Motor neuron (in vitro differentiated cells): ENCODE measurements around the gene TAPBP. TPM values are rescaled to one million over a fixed set of nuclear protein-coding genes. Genes with fewer than 3 reads are reported as not detected.

Experiments used
- ATAC-seq, 8 experiments: fragments of 200-7000 bp; cut with Tn5 transposase; replicated peaks in 6 of 8; 2 replicates each; pipeline ENCODE4 v1.8.0; 2021; ENCODE audit warnings: mild to moderate bottlenecking in 8 of 8, moderate library complexity in 8 of 8
- H3K27ac ChIP-seq, 2 donors: fragments of 250-450 bp; sonication (Bioruptor Pico); 2 replicates each; pipeline ENCODE4 v1.9.0; 2021; ENCODE audit warnings: antibody characterized with exemption in 2 of 2, mild to moderate bottlenecking in 2 of 2, moderate library complexity in 1 of 2
- H3K4me1 ChIP-seq, 2 donors: fragments of 250-450 bp; sonication (Bioruptor Pico); replicated peaks in 1 of 2; 2 replicates each; pipeline ENCODE4 v1.6.1; 2021; ENCODE audit warnings: antibody characterized with exemption in 2 of 2, mild to moderate bottlenecking in 2 of 2, moderate library complexity in 1 of 2
- H3K4me3 ChIP-seq, 5 donors: fragments of 250-450 bp; sonication (Bioruptor Pico); 2 replicates each; pipeline ENCODE4 v1.9.0; 2021; ENCODE audit warnings: antibody characterized with exemption in 5 of 5, mild to moderate bottlenecking in 5 of 5, moderate library complexity in 4 of 5
- WGBS, 10 experiments: fragments of 450-650 bp; shearing (Covaris generic); methylation state at CpG; one replicate each; pipeline ENCODE4 v1.0.0; 2022; 5-methylcytosine and 5-hydroxymethylcytosine counted together
- in situ Hi-C, 9 experiments: fragments of 400-800 bp; cut with MboI; loops; one replicate each; pipeline ENCODE4 v1.15.0; 2021; ENCODE audit warnings: low sequenced_read_pairs in 9 of 9, low pct_unique_long_range_greater_than_20kb in 2 of 9; ENCODE audit not compliant: unreplicated experiment in 9 of 9
- total RNA-seq, 8 experiments: library from RNA; unstranded; fragments of 300-600 nt; gene quantifications; 2 replicates each; pipeline versions ENCODE4 v1.2.3 to v1.2.4, GENCODE V29; 2022

Gene TAPBP
- total RNA-seq, 8 experiments from 2014 or later = 5.2 to 95.0 (median 41.9) TPM

DNA sequence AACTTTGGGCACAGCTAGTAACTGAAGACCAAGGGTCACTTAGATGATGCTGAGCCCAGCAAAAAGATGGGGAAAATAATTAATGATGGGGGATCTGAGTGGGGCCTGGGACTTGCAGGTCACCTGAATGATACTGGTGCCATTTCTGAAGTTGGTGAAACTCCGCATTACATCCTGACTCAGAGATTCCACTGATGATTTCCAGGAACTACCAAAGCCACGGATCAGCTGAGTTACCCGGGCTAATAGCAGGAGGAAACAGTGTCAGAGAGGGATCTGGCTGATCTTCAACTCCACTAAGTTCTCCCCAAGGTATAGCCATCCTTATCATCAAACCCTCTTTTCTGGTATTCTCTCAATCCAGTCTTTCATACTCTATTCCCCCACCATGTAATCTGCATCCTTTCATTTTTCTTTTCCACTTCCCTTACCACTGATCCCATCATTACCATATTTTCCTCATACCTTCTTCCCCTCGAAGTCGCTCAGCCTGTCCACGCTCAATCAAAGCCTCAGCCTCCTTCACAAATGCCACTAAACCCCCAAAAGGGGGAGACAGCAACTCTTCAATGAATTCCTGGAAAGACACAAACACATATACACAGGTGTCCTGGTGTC, 62.4 kb downstream of the TAPBP start:
- Histone ChIP-seq H3K27ac (no peak overlapping the region), H3K4me3 (no peak overlapping the region), H3K4me1 (peaks cover 12 to 14% of the 10 kb centered on the region in 2 donors)
- ATAC-seq = no peak
- in situ Hi-C loops = no loop called here
- WGBS, 10 experiments = 51 to 100% (median 94%) methylated on average over 3 to 6 of the region's 6 CpGs

DNA sequence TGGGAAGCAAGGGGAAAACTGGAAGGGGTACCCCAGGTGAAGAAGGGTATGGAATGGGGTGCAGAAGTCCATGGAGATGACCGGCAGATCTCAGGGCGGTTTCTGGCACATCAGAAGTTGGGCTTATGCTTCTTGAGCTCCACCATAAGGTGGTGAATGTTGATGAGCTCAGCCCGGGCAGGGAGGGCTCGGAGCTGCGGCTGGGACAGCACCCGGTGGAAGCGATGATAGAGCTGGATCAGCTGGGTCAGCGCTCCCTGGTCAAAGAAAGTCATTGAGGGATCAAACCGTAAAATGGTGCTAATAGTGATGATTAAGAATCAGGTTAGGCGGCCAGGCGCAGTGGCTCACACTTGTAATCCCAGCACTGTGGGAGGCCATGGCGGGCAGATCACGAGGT, 63.1 kb downstream of the TAPBP start:
- no peak overlapping the region for H3K27ac ChIP-seq
- ATAC-seq = no peak
- in situ Hi-C loops = no loop called here
- peaks cover 12 to 14% of the 10 kb centered on the region in 2 donors for H3K4me1 ChIP-seq
- WGBS, 10 experiments = 90 to 100% (median 97%) methylated on average over 1 to 11 of the region's 13 CpGs; no CpG with 5 or more reads in 3 of the 10 experiments
- no peak overlapping the region for H3K4me3 ChIP-seq

DNA sequence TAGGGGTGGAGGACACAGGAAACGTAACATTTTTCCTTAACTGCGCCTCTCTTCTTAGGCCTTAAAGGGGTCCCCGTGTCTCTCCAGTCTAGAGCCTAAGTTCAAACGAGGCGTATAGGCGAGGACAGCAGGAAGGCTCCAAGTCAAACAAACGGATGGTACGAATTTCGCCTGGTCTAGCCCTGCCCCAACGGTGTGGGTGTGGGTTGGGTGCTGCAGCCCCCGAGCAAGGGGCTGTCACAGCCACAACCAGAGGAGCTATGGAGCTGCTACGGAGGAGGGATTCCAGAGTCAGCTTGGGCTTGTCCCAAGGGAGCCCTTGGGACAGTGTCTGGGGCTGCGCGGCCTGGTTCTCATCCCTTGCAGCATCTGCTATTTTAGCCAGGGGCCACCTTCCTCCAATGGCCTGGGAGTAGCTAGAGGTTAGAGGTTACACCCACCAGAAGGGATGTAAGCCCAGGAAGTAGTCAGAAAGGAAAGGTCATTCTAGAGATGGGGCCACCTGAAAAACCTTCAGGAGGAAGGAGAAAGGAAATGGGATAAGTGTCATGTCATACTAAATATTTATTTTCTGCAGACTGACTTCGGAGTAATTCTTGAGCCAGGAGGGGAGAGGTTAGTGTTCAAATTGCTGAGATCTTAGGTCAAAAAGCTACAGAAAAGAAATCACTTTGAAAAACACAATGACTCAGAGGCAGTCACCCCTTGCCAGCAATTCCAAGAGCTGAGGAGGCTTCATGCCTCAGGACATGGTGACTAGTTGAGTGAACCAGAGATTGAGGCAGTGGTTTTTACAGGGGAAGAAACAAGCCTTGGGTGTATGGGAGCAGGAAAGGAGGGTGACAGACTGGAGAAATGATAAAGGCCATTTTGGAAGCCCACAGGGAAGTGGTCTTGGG, 63.9 kb downstream of the TAPBP start:
- Histone ChIP-seq H3K4me3 (peak overlapping the region; percentile 38 to 52 (median 45)), H3K4me1 (peaks cover 12 to 14% of the 10 kb centered on the region in 2 donors), H3K27ac (peak overlapping the region; percentile 63 to 82)
- 0 to 55% (median 23%) methylated on average over 1 to 11 of the region's 15 CpGs; no CpG with 5 or more reads in 2 of the 10 experiments for WGBS, 10 experiments
- in situ Hi-C loops = loop anchor here in 7 of 9 experiments (5.0 to 25.0 kb wide), 4 partner anchors 83 to 238 kb away; partner anchors contain the start of gene HLA-DOA (in 5 of the 7)
- peak in 6 of 8 experiments; percentile 0 to 22 (median 15) for ATAC-seq

Other genes starting within 250 kb of the TAPBP start
- gene HLA-DPA1, start 240.4 kb downstream of the TAPBP start, total RNA-seq = 1 to 10 TPM in 2 of 8 experiments, under 1 TPM in 6; 0.09 to 6.9 (median 0.40) TPM
- 10 to 100 TPM in 1 of 8 experiments, 1 to 10 TPM in 6, under 1 TPM in 1; 0.55 to 16.5 (median 2.1) TPM for gene HLA-DPB1, start 238.1 kb downstream of the TAPBP start, total RNA-seq
- 1 to 10 TPM in 7 of 8 experiments, under 1 TPM in 1; 0.71 to 3.4 (median 2.0) TPM for gene COL11A2, start 121.6 kb downstream of the TAPBP start, total RNA-seq
- 10 to 100 TPM; 19.3 to 52.0 (median 35.4) TPM for gene RXRB, start 113.4 kb downstream of the TAPBP start, total RNA-seq
- 100 to 1,000 TPM in 6 of 8 experiments, 10 to 100 TPM in 2; 69.2 to 143 (median 132) TPM for gene SLC39A7, start 113.2 kb downstream of the TAPBP start, total RNA-seq
- gene HSD17B8, start 109.4 kb downstream of the TAPBP start, total RNA-seq = 10 to 100 TPM in 4 of 8 experiments, 1 to 10 TPM in 4; 8.7 to 26.6 (median 9.9) TPM
- gene RING1, start 105.6 kb downstream of the TAPBP start, total RNA-seq = 10 to 100 TPM; 17.2 to 43.0 (median 34.5) TPM
- gene VPS52, start 42.2 kb downstream of the TAPBP start, total RNA-seq = 10 to 100 TPM; 21.8 to 66.1 (median 33.8) TPM
- gene RPS18, start 42.0 kb downstream of the TAPBP start, total RNA-seq = 1,000 to 10,000 TPM; 3,773 to 8,538 (median 6,042) TPM
- gene B3GALT4, start 37.0 kb downstream of the TAPBP start, total RNA-seq = 1 to 10 TPM; 1.5 to 6.0 (median 5.1) TPM
- 100 to 1,000 TPM in 3 of 8 experiments, 10 to 100 TPM in 5; 31.4 to 108 (median 50.5) TPM for gene WDR46, start 24.8 kb downstream of the TAPBP start, total RNA-seq
- gene PFDN6, start 24.5 kb downstream of the TAPBP start, total RNA-seq = 100 to 1,000 TPM in 6 of 8 experiments, 10 to 100 TPM in 2; 88.9 to 168 (median 116) TPM
- gene RGL2, start 15.1 kb downstream of the TAPBP start, total RNA-seq = 10 to 100 TPM; 11.4 to 80.6 (median 27.8) TPM
- 10 to 100 TPM in 7 of 8 experiments, 1 to 10 TPM in 1; 9.5 to 27.4 (median 18.9) TPM for gene ZBTB22, start 3.7 kb upstream of the TAPBP start, total RNA-seq
- gene DAXX, start 8.9 kb upstream of the TAPBP start, total RNA-seq = 10 to 100 TPM; 21.4 to 63.6 (median 37.4) TPM
- gene KIFC1, start 77.7 kb upstream of the TAPBP start, total RNA-seq = 10 to 100 TPM in 3 of 8 experiments, 1 to 10 TPM in 5; 1.1 to 49.4 (median 2.5) TPM
- 10 to 100 TPM; 24.3 to 63.6 (median 44.4) TPM for gene PHF1, start 96.9 kb upstream of the TAPBP start, total RNA-seq
- gene CUTA, start 104.0 kb upstream of the TAPBP start, total RNA-seq = 100 to 1,000 TPM; 196 to 327 (median 271) TPM
- gene SYNGAP1, start 106.0 kb upstream of the TAPBP start, total RNA-seq = 10 to 100 TPM in 7 of 8 experiments, 1 to 10 TPM in 1; 5.4 to 21.0 (median 12.9) TPM
- 10 to 100 TPM in 1 of 8 experiments, 1 to 10 TPM in 7; 4.2 to 12.5 (median 8.1) TPM for gene ZBTB9, start 140.5 kb upstream of the TAPBP start, total RNA-seq